T-helper 1 cell treated with Interleukin-12 subunit alpha and Interleukin-12 subunit beta and Interleukin-4 antibody, amounts not matched to agents 30 ng/mL and 1 ng/mL, for 36 hours (primary cell): ENCODE data around the gene FAM187B. TPM values are rescaled to one million over a fixed set of nuclear protein-coding genes. Genes with fewer than 3 reads are reported as not detected.
"Not testable (repeated sequence)": the region's sequence is repeated elsewhere in the genome, so short reads cannot be mapped to it uniquely, and the experiment has no call there.

Experiments used
- intact Hi-C: fragments of 100-400 bp; cut with micrococcal nuclease; formaldehyde crosslinking; loops from one replicate; pipeline ENCODE4 v1.15.1; 2024
- total RNA-seq: library from RNA; stranded (reverse); gene quantifications from 2 replicates; pipeline ENCODE4 v1.2.3, GENCODE V29; 2022

The FAM187B gene
- total RNA-seq, 1 donor from 2014 or later = not detected

DNA sequence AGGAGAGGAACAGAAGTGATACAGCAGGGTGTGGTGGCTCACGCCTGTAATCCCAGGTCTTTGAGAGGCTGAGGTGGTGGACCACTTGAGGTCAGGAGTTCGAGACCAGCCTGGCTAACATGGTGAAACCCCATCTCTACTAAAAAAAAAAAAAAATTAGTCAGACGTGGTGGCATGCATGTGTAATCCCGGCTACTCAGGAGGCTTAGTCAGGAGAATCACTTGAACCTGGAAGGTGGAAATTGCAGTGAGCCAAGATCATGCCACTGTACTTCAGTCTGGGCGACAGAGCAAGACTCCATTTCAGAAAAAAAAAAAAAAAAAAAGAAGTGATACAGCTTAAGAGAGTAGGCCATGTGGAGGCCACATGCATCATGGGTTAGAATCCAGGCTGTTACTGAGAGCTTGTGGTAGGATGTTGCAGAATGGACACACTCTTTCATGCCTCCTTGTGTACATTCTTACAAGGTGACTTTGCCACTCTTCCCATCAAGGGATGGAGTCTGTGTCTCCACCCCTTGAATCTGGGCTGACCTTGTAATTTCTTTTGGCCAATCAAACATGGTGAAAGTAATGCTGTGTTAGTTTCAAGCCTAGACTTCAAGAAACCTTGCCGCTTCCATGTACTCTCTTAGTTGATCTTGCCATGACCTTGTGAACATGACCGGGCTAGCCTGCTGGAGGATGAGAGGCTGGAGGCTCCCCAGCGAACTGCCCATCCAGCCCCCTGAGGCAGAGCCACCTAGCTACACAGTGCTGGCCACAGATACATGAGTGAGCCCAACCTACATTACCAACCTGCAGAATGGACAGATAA is 12.3 kb downstream of the FAM187B start:
- intact Hi-C loops = loop anchor here (10.0 kb wide), 1 partner anchor 689 kb away; the partner anchor contains the start of genes HCST, NFKBID and TYROBP

DNA sequence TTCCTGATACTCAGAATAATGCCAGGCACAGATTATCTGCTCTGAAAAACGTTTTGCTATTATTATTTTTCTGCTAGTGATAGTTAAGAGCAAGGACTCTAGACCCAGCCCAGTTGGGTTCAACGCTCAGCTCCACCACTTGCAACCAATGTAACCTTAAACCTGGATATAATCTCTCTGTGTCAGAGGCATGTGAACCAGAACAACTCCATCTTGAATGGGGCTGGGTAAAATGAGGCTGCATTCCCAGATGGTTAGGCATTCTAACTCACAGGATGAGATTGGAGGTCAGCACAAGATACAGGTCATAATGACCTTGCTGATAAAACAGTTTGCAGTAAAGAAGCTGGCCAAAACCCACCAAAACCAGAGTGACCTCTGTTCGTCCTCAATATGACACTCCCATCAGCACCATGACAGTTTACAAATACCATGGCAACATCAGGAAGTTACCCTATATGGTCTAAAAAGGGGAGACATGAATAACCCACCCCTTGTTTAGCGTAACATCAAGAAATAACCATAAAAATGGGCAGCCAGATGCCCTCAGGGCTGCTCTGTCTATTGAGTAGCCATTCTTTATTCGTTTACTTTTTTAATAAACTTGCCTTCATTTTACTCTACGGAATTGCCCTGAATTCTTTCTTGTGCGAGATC is 13.6 kb downstream of the FAM187B start:
- intact Hi-C loops = loop anchor here (5.0 to 10.0 kb wide), 4 partner anchors 32 to 690 kb away; partner anchors contain the start of genes ETV2, HCST, LSR and NFKBID

DNA sequence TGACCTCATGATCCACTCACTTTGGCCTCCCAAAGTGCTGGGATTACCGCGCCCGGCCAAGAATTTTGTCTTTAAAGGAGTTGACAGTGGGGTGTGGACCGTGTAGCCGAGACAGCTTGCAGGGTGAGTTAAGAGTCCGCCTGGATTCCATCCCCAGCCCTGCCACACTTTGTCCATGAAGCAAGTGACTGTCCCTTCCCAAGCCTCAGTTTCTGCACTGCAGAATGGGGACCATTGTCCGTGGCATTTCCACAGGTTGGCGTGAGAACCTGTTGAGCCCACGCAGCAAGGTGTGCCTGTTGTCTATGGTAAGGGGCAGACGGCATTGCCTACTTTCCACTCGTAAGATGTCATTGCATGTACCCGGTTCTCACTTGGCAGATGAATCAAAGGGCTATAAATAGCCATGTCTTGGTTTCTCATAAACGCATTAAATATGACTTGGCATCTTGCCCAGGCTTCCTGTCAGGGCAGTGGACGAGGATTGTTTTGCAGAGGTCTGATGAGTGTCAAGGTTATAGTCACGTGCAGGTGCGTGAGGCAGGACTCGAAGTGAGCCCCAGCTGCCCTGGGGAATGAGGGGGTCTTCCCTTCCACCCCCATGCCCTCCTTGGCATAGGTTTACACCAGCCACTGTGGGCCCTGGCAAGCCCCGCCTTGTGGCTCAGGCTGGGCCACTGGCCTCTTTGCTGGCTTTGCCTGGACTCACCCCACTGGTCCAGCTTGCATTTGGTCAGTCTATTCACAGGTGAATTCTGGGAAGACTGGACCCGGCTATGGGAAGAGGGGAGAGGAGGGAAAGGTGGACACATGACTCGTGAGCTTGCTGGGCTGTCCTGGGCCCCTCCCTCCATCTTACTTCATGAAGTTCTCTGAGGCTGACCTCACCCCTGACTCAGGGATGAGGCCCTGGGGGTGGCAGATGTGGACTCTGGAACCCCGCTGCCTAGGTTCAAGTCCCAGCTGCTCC is 14.6 kb downstream of the FAM187B start:
- intact Hi-C loops = loop anchor here (5.0 to 10.0 kb wide), 4 partner anchors 33 to 691 kb away; partner anchors contain the start of genes ETV2, HCST, LSR and NFKBID

DNA sequence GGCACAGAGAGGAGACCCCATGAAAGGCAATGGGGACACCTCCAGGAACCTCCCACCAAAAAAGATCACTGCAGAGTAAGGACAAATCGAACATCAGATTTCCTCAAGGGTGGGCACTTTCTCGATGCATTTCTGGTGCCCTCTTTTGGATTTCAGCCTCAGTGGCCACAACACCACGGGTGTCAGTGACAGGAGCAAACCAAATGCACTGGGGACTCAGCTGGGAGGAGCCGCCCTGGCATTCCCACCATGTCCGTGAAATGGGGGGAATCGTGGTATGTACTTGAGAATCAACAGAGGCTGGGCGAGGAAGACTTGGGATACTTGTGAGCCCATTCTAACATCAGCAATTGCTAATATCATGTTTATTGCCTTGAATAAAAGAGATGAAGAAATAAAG is 16.3 kb downstream of the FAM187B start:
- intact Hi-C loops = loop anchor here (5.0 to 10.0 kb wide), 4 partner anchors 35 to 693 kb away; partner anchors contain the start of genes ETV2, HCST, LSR and NFKBID

DNA sequence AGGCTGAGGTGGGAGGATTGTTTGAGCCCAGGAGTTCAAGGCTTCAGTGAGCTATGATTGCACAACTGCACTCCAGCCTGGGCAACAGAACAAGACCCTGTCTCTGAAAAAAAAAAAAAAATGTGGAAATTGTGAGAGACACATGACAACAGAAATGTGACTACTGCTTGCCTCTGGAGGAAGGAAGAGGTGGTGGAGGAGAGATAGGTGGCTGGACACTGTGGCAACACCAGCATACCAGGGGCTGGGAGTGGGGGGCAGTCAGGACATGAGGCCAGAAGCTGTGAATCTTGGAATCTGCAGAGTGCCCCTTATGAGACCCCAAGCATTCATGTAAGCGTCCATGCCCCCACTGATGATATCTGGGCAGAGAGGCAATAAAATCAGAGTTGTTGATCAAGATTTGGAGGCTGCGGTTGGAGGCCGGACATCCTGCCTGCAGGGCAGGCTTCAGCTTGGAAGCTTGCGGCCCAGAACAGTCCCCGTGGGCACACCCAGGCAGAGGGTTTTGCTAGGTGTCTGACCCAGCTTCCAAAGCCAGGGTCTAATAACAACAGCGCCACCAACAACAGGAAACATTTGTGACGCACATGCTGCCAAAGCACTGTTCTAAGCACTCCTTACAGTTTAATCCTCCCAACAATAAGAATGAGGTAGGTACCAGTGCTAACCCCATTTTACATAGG is 16.9 kb downstream of the FAM187B start:
- intact Hi-C loops = loop anchor here (1.0 to 10.0 kb wide), 6 partner anchors 36 to 693 kb away; partner anchors contain the start of genes ETV2, FFAR1, HCST and LSR

DNA sequence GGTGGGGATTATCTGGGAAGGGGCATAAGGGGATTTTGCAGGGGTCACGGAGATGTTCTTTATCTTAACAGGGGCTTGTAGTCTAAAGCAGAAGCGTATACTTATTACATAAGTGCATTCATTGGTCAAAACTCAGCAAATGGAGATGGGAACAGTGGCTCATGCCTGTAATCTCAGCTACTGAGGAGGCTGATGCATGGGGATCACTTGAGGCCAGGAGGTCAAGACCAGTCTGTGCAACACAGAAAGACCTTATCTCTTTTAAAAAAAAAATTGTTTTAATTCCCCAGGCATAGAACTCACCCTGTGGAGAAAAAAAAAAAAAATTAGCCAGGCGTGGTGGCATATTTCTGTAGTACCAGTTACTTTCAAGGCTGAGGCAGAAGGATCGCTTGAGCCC is 18.9 kb downstream of the FAM187B start:
- intact Hi-C loops = loop anchor here (1.0 to 10.0 kb wide), 8 partner anchors 37 to 695 kb away; partner anchors contain the start of genes ETV2, HCST, LSR and NFKBID

DNA sequence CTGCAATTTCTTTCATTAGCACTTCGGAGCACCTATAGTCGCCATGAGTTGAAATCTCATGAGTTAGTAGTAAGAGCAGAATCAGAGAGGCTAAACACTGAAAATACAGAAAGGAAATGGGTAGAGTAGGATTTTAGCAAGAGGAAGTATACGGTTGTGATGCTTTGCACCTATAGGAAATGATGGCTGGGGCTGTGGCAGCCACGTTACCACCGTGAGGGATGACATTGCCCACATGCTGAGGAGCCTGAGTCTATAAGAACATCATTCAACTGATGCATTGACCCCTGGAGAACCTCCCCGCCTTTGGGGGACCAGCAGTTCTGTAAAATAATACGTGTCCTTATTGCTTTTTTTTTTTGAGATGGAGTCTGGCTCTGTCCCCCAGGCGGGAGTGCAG is 20.4 kb downstream of the FAM187B start:
- intact Hi-C loops = loop anchor here (1.0 to 5.0 kb wide), 2 partner anchors 36 to 254 kb away; no protein-coding TSS in a partner anchor

DNA sequence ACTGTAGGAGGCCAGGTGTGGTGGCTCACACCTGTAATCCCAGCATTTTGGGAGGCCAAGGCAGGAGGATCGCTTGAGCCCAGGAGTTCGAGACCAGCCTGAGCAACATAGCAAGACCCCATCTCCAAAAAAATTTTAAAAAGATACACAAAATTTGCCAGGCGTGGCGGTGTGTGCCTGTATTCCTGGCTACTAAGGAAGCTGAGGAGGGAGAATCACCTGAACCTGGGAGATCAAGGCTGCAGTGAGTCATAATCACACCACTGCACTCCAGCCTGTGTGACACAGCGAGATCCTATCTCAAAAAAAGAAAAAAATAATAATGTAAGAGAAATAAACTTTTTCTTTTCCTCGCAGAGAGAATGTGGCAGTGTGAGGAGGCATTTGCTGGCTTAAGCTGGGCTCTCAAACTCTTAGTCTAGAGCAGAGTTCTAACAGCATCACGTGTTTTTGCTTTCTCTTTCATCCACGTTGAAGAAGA is 21.1 kb downstream of the FAM187B start:
- intact Hi-C loops = loop anchor here (5.0 kb wide), 1 partner anchor 35 kb away; no protein-coding TSS in a partner anchor

DNA sequence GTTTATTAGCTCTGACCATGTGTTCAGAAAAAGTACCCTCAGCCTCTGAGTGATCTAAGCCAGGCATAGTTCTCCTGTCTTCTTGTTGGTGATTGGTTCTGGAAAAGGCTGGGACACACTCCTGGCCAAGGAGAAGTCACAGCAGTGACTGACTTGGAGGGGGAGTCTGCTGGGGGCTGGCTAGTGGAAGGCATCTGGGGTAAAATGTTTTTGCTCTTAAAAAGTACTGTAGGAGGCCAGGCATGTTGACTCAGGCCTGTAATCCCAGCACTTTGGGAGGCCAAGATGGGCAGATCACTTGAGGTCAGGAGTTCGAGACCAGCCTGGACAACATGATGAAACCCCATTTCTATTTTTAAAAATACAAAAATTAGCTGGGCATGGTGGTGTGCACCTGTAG is 21.7 kb downstream of the FAM187B start:
- intact Hi-C loops = loop anchor here (1.0 to 5.0 kb wide), 2 partner anchors 35 to 52 kb away; no protein-coding TSS in a partner anchor

DNA sequence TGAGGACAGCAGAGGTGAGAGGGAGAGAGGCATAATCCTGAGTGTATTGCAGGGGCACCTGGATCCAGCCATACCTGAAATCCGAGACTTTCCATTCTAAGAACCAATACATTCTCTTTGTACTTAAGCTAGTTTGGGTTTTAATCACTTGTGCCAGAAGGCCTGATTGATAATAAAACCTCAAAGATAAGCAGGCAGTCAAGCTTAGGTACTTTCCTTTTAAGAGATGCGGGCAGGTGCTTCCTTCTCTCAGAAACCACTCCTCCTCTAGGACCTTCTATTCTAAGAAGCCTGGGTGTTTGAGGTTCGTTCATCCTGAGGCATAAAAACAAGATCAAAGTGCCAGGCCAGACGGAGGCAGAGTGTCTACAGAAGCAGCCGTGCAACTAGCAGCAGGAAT is 22.2 kb downstream of the FAM187B start:
- intact Hi-C loops = loop anchor here (1.0 to 5.0 kb wide), 2 partner anchors 34 to 51 kb away; no protein-coding TSS in a partner anchor

DNA sequence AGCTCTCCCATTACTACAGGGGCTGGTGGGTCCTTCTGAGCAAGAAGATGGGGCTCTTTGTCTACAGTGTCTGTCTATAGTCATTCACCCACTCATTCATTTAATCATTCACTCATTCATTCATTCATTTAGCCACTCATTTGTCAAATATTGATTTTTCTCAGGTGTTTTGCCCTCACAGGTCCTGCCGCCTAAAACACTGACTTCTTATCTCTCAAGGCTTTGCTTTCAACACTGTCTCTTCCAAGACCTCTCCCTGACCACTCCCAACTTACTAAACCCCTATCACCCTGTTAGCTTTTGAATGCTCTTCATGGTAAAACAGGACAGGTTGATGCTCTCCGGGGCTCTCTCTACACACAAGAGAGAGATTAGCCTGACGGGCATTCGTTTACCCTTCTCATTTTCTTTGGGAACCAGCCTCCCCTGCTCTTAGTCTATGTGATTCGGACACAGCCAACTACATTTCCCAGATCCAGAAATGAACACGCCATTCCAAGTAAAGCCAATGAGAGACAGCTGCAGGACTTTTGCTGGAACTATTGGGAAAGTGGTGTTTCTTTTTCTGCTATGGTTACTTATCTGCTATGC is 22.7 kb downstream of the FAM187B start:
- intact Hi-C loops = loop anchor here (1.0 to 5.0 kb wide), 2 partner anchors 34 to 51 kb away; no protein-coding TSS in a partner anchor

DNA sequence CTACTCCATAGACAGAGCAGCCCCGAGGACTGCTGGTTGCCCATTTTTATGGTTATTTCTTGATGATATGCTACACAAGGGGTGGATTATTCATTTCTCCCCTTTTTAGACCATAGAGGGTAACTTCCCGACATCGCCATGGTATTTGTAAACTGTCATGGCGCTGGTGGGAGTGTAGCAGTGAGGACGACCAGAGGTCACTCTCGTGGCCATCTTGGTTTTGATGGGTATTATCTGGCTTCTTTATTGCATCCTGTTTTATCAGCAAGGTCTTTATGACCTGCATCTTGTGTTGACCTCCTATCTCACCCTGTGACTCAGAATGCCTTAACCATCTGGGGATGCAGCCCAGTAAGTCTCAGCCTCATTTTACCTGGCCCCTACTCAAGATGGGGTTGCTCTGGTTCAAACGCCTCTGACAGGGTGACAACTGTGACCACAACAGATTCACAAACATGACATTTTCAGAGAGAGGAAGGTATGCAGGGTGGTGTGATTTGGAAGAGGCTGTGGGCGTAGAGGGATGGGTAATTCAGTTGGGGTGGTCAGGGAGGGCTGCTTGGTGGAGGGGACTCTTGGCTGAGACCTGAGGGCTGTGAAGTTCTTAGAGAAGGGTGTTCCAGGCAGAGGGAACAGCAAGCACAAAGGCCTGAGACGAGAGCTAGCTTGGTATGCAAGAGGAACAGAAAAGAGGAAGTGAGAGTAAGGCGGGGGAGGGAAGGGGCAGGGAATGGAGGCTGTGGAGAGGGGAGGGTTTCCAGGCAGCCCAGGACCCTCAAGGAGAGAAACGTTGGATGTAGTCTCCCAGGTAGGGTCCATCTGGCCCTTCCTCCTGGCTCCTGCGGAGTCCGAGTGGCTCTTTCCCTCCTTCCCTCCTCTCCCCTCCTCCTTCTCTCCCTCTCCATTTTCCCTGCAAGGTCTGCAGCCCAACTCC is 23.5 kb downstream of the FAM187B start:
- intact Hi-C loops = loop anchor here (5.0 kb wide), 1 partner anchor 33 kb away; no protein-coding TSS in a partner anchor

DNA sequence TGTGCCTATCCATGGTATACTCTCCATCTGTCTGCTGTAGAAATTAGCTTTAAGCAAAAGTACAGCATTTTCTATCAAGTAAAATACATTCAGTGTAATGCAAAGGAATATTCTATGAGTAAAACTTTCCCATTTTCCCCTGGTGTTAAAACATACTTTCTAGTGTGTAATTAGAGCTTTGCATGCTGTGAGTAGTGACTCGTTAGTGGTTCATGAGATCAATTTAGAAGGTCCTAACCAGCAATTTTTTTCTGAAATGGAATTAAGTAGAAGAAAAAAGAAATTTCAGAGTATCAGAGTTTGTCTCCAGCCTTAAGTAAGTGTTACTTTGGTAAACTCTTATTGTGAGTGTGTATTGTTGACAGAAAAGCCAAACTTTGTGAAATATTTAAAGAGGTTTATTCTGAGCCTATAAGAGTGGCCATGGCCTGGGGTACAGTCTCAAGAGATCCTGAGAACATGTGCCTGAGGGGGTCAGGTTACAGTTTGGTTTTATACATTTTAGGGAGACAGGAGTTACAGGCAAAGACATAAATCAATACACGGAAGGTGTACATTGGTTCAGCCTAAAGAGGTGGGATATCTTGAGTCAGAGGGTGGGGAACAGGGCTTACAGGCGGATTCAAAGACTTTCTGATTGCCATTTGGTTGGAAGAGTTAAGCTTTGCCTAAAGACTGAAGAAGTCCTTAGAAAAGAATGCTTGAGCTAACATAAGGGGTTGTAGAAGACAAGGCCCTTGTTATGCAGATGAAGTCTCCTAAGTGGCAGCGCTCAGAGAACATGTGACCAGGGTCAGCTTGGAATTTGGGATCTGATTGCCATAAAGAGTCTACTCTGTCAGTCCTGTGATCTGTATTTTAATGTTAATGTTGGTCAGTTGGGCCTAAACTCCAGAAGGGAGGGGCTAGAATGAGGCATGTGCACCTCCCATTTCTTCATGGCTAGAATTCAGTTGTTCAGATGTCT is 25.5 kb downstream of the FAM187B start:
- intact Hi-C loops = no loop called here

DNA sequence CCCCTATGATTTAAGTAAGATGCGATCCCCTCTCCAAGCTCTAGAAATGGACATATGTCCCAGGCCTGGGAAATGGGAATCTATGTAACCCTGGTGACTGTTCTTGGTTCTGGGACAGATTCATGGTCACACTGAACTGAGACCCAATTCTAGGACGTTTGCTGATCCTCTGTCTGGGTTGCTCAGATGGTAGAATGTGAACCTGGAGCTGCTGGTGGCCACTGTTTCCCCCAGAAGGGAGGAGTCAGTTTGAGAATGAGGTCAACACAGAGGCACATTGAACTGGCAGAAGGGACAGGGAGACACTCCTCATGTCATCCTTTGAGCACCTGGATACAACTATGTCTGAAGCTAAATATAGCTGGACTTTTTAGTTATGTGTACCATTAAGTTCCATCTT is 29.1 kb downstream of the FAM187B start:
- intact Hi-C loops = no loop called here

DNA sequence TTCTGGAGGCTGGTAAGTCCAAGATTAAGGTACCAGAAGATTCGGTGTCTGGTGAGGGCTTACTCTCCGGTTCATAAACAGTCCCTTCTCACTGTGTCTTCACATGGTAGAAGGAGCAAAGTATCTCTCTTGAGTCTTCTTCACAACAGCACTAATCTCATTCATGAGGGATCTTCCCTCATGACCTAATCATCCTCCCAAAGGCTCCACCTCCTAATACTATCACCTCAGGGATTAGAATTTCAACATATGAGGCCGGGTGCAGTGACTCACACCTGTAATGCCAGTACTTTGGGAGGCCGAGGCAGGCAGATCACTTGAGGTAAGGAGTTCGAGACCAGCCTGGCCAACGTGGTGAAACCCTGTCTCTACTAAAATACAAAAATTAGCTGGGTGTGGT is 31.7 kb downstream of the FAM187B start:
- intact Hi-C loops = not testable (repeated sequence)

DNA sequence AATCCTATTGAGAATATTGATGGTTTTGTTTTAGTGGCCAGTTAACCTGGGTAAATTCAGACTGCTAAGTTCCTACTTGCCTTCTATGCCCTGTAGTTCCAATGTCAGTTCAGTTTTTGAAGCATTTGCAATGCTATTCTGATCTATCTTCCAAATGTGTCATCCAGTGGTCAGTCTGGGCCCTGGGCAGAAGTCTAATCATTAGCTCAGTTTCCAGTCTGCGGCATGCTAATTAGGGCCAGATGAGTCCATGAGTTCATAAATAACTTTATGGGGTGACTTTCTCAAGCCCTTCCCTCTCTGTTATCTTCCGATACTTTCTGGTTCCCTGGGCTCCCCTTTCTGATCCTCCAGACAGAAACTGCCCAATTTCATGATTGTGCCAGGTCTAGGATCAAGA is 32.7 kb downstream of the FAM187B start:
- intact Hi-C loops = no loop called here
